Hepatocyte (in vitro differentiated cells): Measurements from ENCODE around the gene UQCR10.

Experiments used
- CTCF ChIP-seq: fragments of 200-600 bp; sonication (generic); IDR thresholded peaks from 2 replicates; pipeline ENCODE4 v1.5.1; 2016; ENCODE audit warnings: antibody characterized with exemption, mild to moderate bottlenecking; ENCODE audit not compliant: poor library complexity
- EZH2phosphoT487 ChIP-seq: fragments of 200-600 bp; sonication (generic); IDR thresholded peaks from one replicate; pipeline ENCODE4 v1.6.1; 2018; ENCODE audit warnings: antibody characterized with exemption, mild to moderate bottlenecking, low read depth, moderate library complexity; ENCODE audit not compliant: unreplicated experiment, severe bottlenecking

- TF ChIP-seq EZH2phosphoT487 (no peak), CTCF (no peak)
These were observed 37.8 kb downstream of the UQCR10 start for GRCh38 chr22:29804985-29805384.
